ENCODE measurements around the gene SNX8. TPM values are rescaled to one million over a fixed set of nuclear protein-coding genes. Genes with fewer than 3 reads are reported as not detected.

SNX8 gene
- total and polyA plus RNA-seq, 4 donors = 24.6 to 54.6 (median 45.8) TPM

- Histone ChIP-seq H3K36me3 (ENCODE audit: control insufficient read depth in 4 of 4, insufficient read depth in 4 of 4, low read length in 4 of 4) (peaks cover 0 to 2% (median 0%) of the 10 kb centered on the region in 4 donors), H3K4me1 (ENCODE audit: control insufficient read depth in 5 of 5, insufficient read depth in 5 of 5, low read length in 5 of 5) (peaks cover 0 to 30% (median 14%) of the 10 kb centered on the region in 5 donors), H3K4me3 (no peak overlapping the region), H3K27ac (ENCODE audit: low read depth in 1 of 2, low read length in 1 of 2) (no peak overlapping the region), H3K9me3 (ENCODE audit: control insufficient read depth in 4 of 4, insufficient read depth in 3 of 4, low read length in 3 of 4) (no peaks in the 10 kb centered on the region), H3K27me3 (ENCODE audit: control insufficient read depth in 3 of 3, insufficient read depth in 3 of 3, low read length in 2 of 3) (no peaks in the 10 kb centered on the region), H3K9ac (ENCODE audit: insufficient read depth in 1 of 2, low read length in 2 of 2) (no peak overlapping the region)
- WGBS, 2 donors = 96% methylated on average over 20 of the region's 20 CpGs
- ATAC-seq (ENCODE audit: insufficient read depth, low FRiP score) = no peak
- DNase-seq = no peak
- TF ChIP-seq, protein P1, sequence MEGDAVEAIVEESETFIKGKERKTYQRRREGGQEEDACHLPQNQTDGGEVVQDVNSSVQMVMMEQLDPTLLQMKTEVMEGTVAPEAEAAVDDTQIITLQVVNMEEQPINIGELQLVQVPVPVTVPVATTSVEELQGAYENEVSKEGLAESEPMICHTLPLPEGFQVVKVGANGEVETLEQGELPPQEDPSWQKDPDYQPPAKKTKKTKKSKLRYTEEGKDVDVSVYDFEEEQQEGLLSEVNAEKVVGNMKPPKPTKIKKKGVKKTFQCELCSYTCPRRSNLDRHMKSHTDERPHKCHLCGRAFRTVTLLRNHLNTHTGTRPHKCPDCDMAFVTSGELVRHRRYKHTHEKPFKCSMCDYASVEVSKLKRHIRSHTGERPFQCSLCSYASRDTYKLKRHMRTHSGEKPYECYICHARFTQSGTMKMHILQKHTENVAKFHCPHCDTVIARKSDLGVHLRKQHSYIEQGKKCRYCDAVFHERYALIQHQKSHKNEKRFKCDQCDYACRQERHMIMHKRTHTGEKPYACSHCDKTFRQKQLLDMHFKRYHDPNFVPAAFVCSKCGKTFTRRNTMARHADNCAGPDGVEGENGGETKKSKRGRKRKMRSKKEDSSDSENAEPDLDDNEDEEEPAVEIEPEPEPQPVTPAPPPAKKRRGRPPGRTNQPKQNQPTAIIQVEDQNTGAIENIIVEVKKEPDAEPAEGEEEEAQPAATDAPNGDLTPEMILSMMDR (IDR thresholded peaks at IDR 0.05; ENCODE audit: control extremely low read depth, extremely low read depth) = no peak
These were observed 31.2 kb downstream of the SNX8 start for GRCh38 chr7:2283074-2283473.

- no peak overlapping the region for H3K4me3 ChIP-seq
- H3K27me3 ChIP-seq (ENCODE audit: control insufficient read depth in 3 of 3, insufficient read depth in 3 of 3, low read length in 2 of 3) = no peaks in the 10 kb centered on the region
- WGBS, 2 donors = 88 to 89% methylated on average over 14 of the region's 14 CpGs
- ATAC-seq (ENCODE audit: insufficient read depth, low FRiP score) = peak; percentile 43
- peaks cover 0 to 30% (median 14%) of the 10 kb centered on the region in 5 donors for H3K4me1 ChIP-seq (ENCODE audit: control insufficient read depth in 5 of 5, insufficient read depth in 5 of 5, low read length in 5 of 5)
- no peak overlapping the region for H3K9ac ChIP-seq (ENCODE audit: insufficient read depth in 1 of 2, low read length in 2 of 2)
- H3K27ac ChIP-seq (ENCODE audit: low read depth in 1 of 2, low read length in 1 of 2) = no peak overlapping the region
- no peaks in the 10 kb centered on the region for H3K9me3 ChIP-seq (ENCODE audit: control insufficient read depth in 4 of 4, insufficient read depth in 3 of 4, low read length in 3 of 4)
- TF ChIP-seq, protein P1 (IDR thresholded peaks at IDR 0.05; ENCODE audit: control extremely low read depth, extremely low read depth) = no peak
- H3K36me3 ChIP-seq (ENCODE audit: control insufficient read depth in 4 of 4, insufficient read depth in 4 of 4, low read length in 4 of 4) = peaks cover 0 to 2% (median 2%) of the 10 kb centered on the region in 4 donors
- DNase-seq = peak in 1 of 3 donors; percentile 26
These were observed 32.0 kb downstream of the SNX8 start for GRCh38 chr7:2282185-2282751.

DNA sequence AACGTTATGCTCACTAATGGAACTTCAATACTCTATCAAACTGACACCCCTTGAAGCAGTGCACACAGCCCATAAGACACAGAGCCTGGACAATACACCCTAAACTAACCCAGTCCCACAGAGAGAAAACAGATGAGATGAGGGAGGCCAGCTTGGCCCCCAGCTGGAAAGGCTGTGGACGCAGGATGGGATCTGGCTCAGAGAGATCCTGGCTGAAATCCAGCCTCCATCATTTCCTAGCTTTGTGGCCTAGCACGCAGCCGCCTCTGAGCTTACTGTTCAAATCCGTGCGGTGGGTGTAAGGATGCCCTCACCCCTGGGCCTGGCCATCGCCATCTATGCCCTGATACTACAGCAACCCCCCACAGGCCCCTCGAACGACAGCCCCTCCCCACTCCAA lies 32.7 kb downstream of the SNX8 start:
- ATAC-seq (ENCODE audit: insufficient read depth, low FRiP score) = no peak
- DNase-seq = peak; percentile 90 to 98 (median 96)
- Histone ChIP-seq H3K36me3 (ENCODE audit: control insufficient read depth in 4 of 4, insufficient read depth in 4 of 4, low read length in 4 of 4) (peaks cover 0 to 7% (median 4%) of the 10 kb centered on the region in 4 donors), H3K9ac (ENCODE audit: insufficient read depth in 1 of 2, low read length in 2 of 2) (no peak overlapping the region), H3K27me3 (ENCODE audit: control insufficient read depth in 3 of 3, insufficient read depth in 3 of 3, low read length in 2 of 3) (no peaks in the 10 kb centered on the region), H3K27ac (ENCODE audit: low read depth in 1 of 2, low read length in 1 of 2) (peak overlapping the region in 1 of 2 donors; percentile 37), H3K9me3 (ENCODE audit: control insufficient read depth in 4 of 4, insufficient read depth in 3 of 4, low read length in 3 of 4) (no peaks in the 10 kb centered on the region), H3K4me3 (no peak overlapping the region), H3K4me1 (ENCODE audit: control insufficient read depth in 5 of 5, insufficient read depth in 5 of 5, low read length in 5 of 5) (peaks cover 0 to 30% (median 14%) of the 10 kb centered on the region in 5 donors)
- 52 to 77% methylated on average over 9 of the region's 9 CpGs for WGBS, 2 donors
- TF ChIP-seq, protein P1 (IDR thresholded peaks at IDR 0.05; ENCODE audit: control extremely low read depth, extremely low read depth) = no peak

All from lung (tissue), 12 donors.